ENCODE measurements around the gene BCL2L1. TPM values are rescaled to one million over a fixed set of nuclear protein-coding genes. Genes with fewer than 3 reads are reported as not detected.
"Not testable (repeated sequence)": the region's sequence is repeated elsewhere in the genome, so short reads cannot be mapped to it uniquely, and the experiment has no call there.

BCL2L1 gene
- total and polyA plus RNA-seq, 4 experiments from 2014 or later = 20.3 to 26.1 (median 21.8) TPM

DNA sequence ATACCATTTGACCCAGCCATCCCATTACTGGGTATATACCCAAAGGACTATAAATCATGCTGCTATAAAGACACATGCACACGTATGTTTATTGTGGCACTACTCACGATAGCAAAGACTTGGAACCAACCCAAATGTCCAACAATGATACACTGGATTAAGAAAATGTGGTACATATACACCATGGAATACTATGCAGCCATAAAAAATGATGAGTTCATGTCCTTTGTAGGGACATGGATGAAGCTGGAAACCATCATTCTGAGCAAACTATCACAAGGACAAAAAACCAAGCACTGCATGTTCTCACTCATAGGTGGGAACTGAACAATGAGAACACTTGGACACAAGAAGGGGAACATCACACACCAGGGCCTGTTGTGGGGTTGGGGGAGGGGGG is 94.6 kb downstream of the BCL2L1 start:
- H3K9me3 ChIP-seq (ENCODE audit: control insufficient read depth in 1 of 2, low read length in 2 of 2); H3K4me3 ChIP-seq (ENCODE audit: low read length in 2 of 2); H3K27ac Mint-ChIP-seq; H3K27me3 Mint-ChIP-seq; POLR2A ChIA-PET (ENCODE audit: partially characterized antibody); CTCF ChIA-PET (ENCODE audit: partially characterized antibody); H3K4me1 Mint-ChIP-seq; H3K9me3 Mint-ChIP-seq; H3K4me1 ChIP-seq (ENCODE audit: insufficient read depth, low read length); H3K4me3 Mint-ChIP-seq; DNase-seq; H3K27me3 ChIP-seq (ENCODE audit: insufficient read depth, low read length); H3K27ac ChIP-seq (ENCODE audit: low read depth, low read length); H3K36me3 ChIP-seq (ENCODE audit: insufficient read depth, low read length); H3K36me3 Mint-ChIP-seq; intact Hi-C loops (cut with micrococcal nuclease): not testable (repeated sequence)

GRCh38 chr20:31626534-31626933 is 96.1 kb downstream of the BCL2L1 start:
- H3K27me3 Mint-ChIP-seq; H3K27me3 ChIP-seq (ENCODE audit: insufficient read depth, low read length); H3K36me3 ChIP-seq (ENCODE audit: insufficient read depth, low read length); H3K9me3 Mint-ChIP-seq; H3K4me3 ChIP-seq (ENCODE audit: low read length in 2 of 2); H3K4me1 Mint-ChIP-seq; H3K4me3 Mint-ChIP-seq; H3K36me3 Mint-ChIP-seq; POLR2A ChIA-PET (ENCODE audit: partially characterized antibody); H3K9me3 ChIP-seq (ENCODE audit: control insufficient read depth in 1 of 2, low read length in 2 of 2); CTCF ChIA-PET (ENCODE audit: partially characterized antibody); H3K27ac Mint-ChIP-seq; H3K4me1 ChIP-seq (ENCODE audit: insufficient read depth, low read length); intact Hi-C loops (cut with micrococcal nuclease); H3K27ac ChIP-seq (ENCODE audit: low read depth, low read length); DNase-seq: not testable (repeated sequence)

GRCh38 chr20:31623123-31623505 is 99.6 kb downstream of the BCL2L1 start:
- H3K27ac ChIP-seq (ENCODE audit: low read depth, low read length); H3K9me3 ChIP-seq (ENCODE audit: control insufficient read depth in 1 of 2, low read length in 2 of 2); H3K36me3 Mint-ChIP-seq; POLR2A ChIA-PET (ENCODE audit: partially characterized antibody); H3K4me3 ChIP-seq (ENCODE audit: low read length in 2 of 2); H3K4me3 Mint-ChIP-seq; H3K27ac Mint-ChIP-seq; H3K36me3 ChIP-seq (ENCODE audit: insufficient read depth, low read length); H3K4me1 Mint-ChIP-seq; H3K4me1 ChIP-seq (ENCODE audit: insufficient read depth, low read length); H3K27me3 Mint-ChIP-seq; H3K27me3 ChIP-seq (ENCODE audit: insufficient read depth, low read length); intact Hi-C loops (cut with micrococcal nuclease); H3K9me3 Mint-ChIP-seq; DNase-seq: not testable (repeated sequence)
- CTCF ChIA-PET (ENCODE audit: partially characterized antibody) = interaction anchor here (3.4 kb wide), 1 partner anchor 11 kb away, joined by 16 read pairs; no protein-coding TSS in a partner anchor

DNA sequence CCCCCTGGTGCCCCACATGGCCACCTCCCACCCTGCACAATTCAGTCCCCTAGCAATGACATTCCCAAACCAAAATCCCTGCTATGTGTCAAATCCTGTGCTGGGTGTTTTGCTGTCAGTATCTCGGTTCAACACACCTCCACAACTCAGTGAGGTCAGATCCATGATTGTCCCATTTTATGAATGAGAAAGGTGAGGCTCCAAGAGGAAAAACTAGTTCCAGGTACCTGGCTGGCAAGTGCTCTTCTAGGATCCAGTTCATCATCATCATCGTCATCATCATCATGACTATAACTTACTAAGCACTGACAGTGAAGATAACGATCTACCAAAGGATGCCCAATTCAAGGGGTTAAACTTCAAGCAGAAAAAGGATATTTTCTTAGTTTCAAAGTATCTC is 102.4 kb downstream of the BCL2L1 start:
- no peaks in the 10 kb centered on the region for H3K36me3 Mint-ChIP-seq
- no peak overlapping the region for H3K27ac Mint-ChIP-seq
- H3K4me3 Mint-ChIP-seq = no peak overlapping the region
- Histone ChIP-seq H3K27me3 (ENCODE audit: insufficient read depth, low read length) (no peaks in the 10 kb centered on the region), H3K36me3 (ENCODE audit: insufficient read depth, low read length) (no peaks in the 10 kb centered on the region), H3K4me3 (ENCODE audit: low read length in 2 of 2) (no peak overlapping the region), H3K4me1 (ENCODE audit: insufficient read depth, low read length) (no peaks in the 10 kb centered on the region), H3K9me3 (ENCODE audit: control insufficient read depth in 1 of 2, low read length in 2 of 2) (no peaks in the 10 kb centered on the region), H3K27ac (ENCODE audit: low read depth, low read length) (no peak overlapping the region)
- ChIA-PET CTCF (ENCODE audit: partially characterized antibody) (interaction anchor here (0.5 kb wide), 1 partner anchor 51 kb away, joined by 3 read pairs; no protein-coding TSS in a partner anchor), POLR2A (ENCODE audit: partially characterized antibody) (no interaction called here)
- intact Hi-C loops (cut with micrococcal nuclease) = no loop called here
- H3K9me3 Mint-ChIP-seq = no peaks in the 10 kb centered on the region
- H3K4me1 Mint-ChIP-seq = peaks cover 0 to 2% (median 0%) of the 10 kb centered on the region in 4 donors
- peaks cover 0 to 7% of the 10 kb centered on the region in 2 donors for H3K27me3 Mint-ChIP-seq
- no peak for DNase-seq

DNA sequence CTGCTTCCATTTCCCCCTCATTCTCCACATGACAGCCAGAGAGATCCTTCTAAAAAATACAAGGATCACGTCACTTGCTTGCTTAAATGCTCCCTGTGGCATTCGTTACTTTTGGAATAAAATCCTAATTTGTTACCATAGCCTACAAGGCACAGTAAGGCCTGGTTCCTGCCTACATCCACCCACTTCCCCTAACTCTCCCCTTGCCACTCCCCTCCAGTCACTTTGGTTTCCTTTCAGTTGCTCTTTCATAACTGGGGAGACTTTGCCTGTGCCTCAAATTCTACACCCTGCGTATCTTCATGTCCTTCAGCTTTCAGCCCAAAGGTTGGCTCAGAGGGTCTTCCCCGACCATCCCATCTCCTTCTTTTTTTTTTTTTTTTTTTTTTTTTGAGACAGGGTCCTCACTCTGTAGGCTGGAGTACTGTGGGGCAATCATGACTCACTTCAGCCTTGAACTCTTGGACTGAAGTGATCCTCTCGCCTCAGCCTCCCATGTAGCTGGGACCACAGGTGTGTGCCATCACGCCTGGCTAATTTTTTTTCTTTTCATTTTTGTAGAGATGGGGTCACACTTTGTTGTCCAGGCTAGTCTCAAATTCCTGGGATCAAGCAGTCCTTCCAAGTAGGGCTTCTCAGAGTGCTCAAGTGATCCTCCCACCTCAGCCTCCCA is 105.1 kb downstream of the BCL2L1 start:
- CTCF ChIA-PET (ENCODE audit: partially characterized antibody) = interaction anchor here (0.8 to 2.9 kb wide), 5 partner anchors 7 to 60 kb away, joined by 3 to 10 read pairs (median 3); no protein-coding TSS in a partner anchor
- H3K4me3 Mint-ChIP-seq = no peak overlapping the region
- Histone ChIP-seq H3K36me3 (ENCODE audit: insufficient read depth, low read length) (no peaks in the 10 kb centered on the region), H3K27ac (ENCODE audit: low read depth, low read length) (no peak overlapping the region), H3K4me1 (ENCODE audit: insufficient read depth, low read length) (peaks cover 2% of the 10 kb centered on the region), H3K27me3 (ENCODE audit: insufficient read depth, low read length) (no peaks in the 10 kb centered on the region), H3K4me3 (ENCODE audit: low read length in 2 of 2) (no peak overlapping the region), H3K9me3 (ENCODE audit: control insufficient read depth in 1 of 2, low read length in 2 of 2) (no peaks in the 10 kb centered on the region)
- peaks cover 5 to 7% of the 10 kb centered on the region in 2 donors for H3K27me3 Mint-ChIP-seq
- no peak overlapping the region for H3K27ac Mint-ChIP-seq
- no peaks in the 10 kb centered on the region for H3K9me3 Mint-ChIP-seq
- H3K36me3 Mint-ChIP-seq = no peaks in the 10 kb centered on the region
- peaks cover 0 to 4% (median 3%) of the 10 kb centered on the region in 4 donors for H3K4me1 Mint-ChIP-seq
- POLR2A ChIA-PET (ENCODE audit: partially characterized antibody) = interaction anchor here (1.2 kb wide), 1 partner anchor 45 kb away, joined by 4 read pairs; no protein-coding TSS in a partner anchor
- intact Hi-C loops (cut with micrococcal nuclease) = no loop called here
- DNase-seq = no peak

DNA sequence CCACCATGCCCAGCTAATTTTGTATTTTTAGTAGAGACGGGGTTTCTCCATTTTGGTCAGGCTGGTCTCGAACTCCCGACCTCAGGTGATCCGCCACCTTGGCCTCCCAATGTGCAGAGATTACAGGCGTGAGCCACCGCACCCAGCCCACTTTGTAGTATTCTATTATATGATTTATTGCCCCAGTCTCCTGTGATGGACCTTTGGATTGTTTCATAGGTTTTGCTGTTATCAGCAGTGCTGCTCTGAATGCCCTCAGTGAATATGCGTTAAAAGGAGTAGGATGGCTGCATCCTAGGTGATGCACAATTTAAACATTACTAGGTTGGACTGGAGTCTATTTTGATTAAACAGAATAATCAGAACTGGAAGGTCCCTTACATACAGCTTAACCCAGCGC is 107.3 kb downstream of the BCL2L1 start:
- Mint-ChIP-seq H3K36me3 (no peaks in the 10 kb centered on the region), H3K27me3 (peaks cover 5 to 7% of the 10 kb centered on the region in 2 donors), H3K9me3 (no peaks in the 10 kb centered on the region), H3K4me3 (no peak overlapping the region), H3K27ac (no peak overlapping the region), H3K4me1 (peaks cover 0 to 4% (median 3%) of the 10 kb centered on the region in 4 donors)
- DNase-seq = no peak
- H3K9me3 ChIP-seq (ENCODE audit: control insufficient read depth in 1 of 2, low read length in 2 of 2) = no peaks in the 10 kb centered on the region
- peaks cover 4% of the 10 kb centered on the region for H3K4me1 ChIP-seq (ENCODE audit: insufficient read depth, low read length)
- CTCF ChIA-PET (ENCODE audit: partially characterized antibody) = interaction anchor here (1.3 to 19.7 kb wide), 2 partner anchors 9 to 53 kb away, joined by 3 to 1094 read pairs; a partner anchor contains a TSS
- H3K27me3 ChIP-seq (ENCODE audit: insufficient read depth, low read length) = no peaks in the 10 kb centered on the region
- POLR2A ChIA-PET (ENCODE audit: partially characterized antibody) = no interaction called here
- no peak overlapping the region for H3K27ac ChIP-seq (ENCODE audit: low read depth, low read length)
- H3K36me3 ChIP-seq (ENCODE audit: insufficient read depth, low read length) = no peaks in the 10 kb centered on the region
- no peak overlapping the region for H3K4me3 ChIP-seq (ENCODE audit: low read length in 2 of 2)
- intact Hi-C loops (cut with micrococcal nuclease) = no loop called here

Measured in CD4-positive, alpha-beta memory T cell (primary cell).